Measurements from ENCODE around the gene PSIP1.

DNA sequence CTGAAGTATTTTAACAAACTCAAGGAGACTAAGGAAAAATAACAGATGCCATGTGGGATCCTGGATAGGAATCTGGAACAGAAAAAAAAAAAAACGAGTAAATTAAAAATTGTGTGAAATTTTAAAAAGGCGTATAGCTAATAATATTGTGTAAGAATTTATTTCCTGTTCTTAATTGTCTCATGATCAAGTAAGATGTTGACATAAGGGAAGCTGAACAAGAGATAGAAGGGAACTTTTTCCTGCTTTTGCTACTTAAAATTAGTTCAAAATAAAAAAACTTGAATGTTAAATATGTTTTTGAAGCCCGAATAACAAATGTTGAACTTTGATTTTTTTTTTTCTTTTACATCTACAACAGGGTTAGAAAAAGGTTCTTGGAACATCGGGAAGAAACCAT is 77.6 kb downstream of the PSIP1 start:
- TF ChIP-seq CTCF (IDR thresholded peaks at IDR 0.05; ENCODE audit: borderline replicate concordance, extremely low read depth, low read length, poor library complexity, severe bottlenecking) (no peak), EZH2 (IDR thresholded peaks at IDR 0.05; ENCODE audit: borderline replicate concordance, low read depth, low read length, severe bottlenecking) (no peak)
